Left lung (tissue), 10 donors: ENCODE data around the gene PARP11. TPM values are rescaled to one million over a fixed set of nuclear protein-coding genes. Genes with fewer than 3 reads are reported as not detected.
A peak's percentile ranks its signal among the peaks of the same experiment; 100 is the strongest.

Experiments
- ATAC-seq: fragments of 200-7000 bp; cut with Tn5 transposase; one replicate; pipeline ENCODE4 v1.9.1; 2020; ENCODE audit warnings: moderate library complexity
- DNase-seq, 4 donors: peaks; one replicate each; pipeline ENCODE4 v3.0.0-alpha.2; 2013 to 2020
- H3K27ac ChIP-seq, 2 donors: fragments of 200-600 bp; sonication (generic) in 1 of 2; one replicate each; pipeline versions ENCODE4 v1.5.0 to v1.8.0; 2020 to 2021
- H3K27me3 ChIP-seq, 2 donors: fragments of 200-600 bp; sonication (generic) in 1 of 2; one replicate each; pipeline versions ENCODE4 v1.5.0 to v1.8.0; 2020 to 2021
- H3K36me3 ChIP-seq, 2 donors: fragments of 200-600 bp; sonication (generic) in 1 of 2; one replicate each; pipeline versions ENCODE4 v1.5.0 to v1.8.0; 2020 to 2021
- H3K4me1 ChIP-seq, 2 donors: fragments of 200-600 bp; one replicate each; pipeline ENCODE4 v1.8.0; 2021
- H3K4me3 ChIP-seq, 2 donors: fragments of 200-600 bp; sonication (generic) in 1 of 2; one replicate each; pipeline versions ENCODE4 v1.5.0 to v1.8.0; 2020 to 2021; ENCODE audit warnings: mild to moderate bottlenecking in 1 of 2
- H3K9me3 ChIP-seq, 2 donors: fragments of 200-600 bp; sonication (generic) in 1 of 2; one replicate each; pipeline versions ENCODE4 v1.5.0 to v1.8.0; 2020 to 2021
- intact Hi-C, 2 donors: fragments of 100-400 bp; cut with DNase I; formaldehyde crosslinking; loops; one replicate each; pipeline versions ENCODE4 v1.11.2 to v1.14.2; 2022
- polyA plus RNA-seq, 6 donors: library from polyadenylated mRNA; unstranded; fragments of 120-200 nt; gene quantifications; one replicate each; pipeline ENCODE4 v1.2.1, GENCODE V29; 2013; ENCODE audit not compliant: insufficient read length in 6 of 6
- total RNA-seq, 2 donors: library from RNA; stranded (reverse); fragmentation: NEBNext Ultra II Directional; extraction: Animal tissue kit (Norgen Biotek cat#: 25700); gene quantifications; one replicate each; pipeline ENCODE4 v1.2.1, GENCODE V29; 2021
- TF ChIP-seq, protein P1 (sequence below), 2 donors: fragments of 200-600 bp; sonication (generic) in 1 of 2; IDR thresholded peaks; one replicate each; pipeline versions ENCODE4 v1.5.0 to v1.8.0; 2021; ENCODE audit warnings: antibody characterized with exemption in 2 of 2
- donor health status: DM: no; HTN: yes; CAD: no.
- donor health status: DM: no; HTN: no; CAD: no.

PARP11 gene
- total and polyA plus RNA-seq, 8 donors: 11.0 to 18.3 (median 15.9) TPM

DNA sequence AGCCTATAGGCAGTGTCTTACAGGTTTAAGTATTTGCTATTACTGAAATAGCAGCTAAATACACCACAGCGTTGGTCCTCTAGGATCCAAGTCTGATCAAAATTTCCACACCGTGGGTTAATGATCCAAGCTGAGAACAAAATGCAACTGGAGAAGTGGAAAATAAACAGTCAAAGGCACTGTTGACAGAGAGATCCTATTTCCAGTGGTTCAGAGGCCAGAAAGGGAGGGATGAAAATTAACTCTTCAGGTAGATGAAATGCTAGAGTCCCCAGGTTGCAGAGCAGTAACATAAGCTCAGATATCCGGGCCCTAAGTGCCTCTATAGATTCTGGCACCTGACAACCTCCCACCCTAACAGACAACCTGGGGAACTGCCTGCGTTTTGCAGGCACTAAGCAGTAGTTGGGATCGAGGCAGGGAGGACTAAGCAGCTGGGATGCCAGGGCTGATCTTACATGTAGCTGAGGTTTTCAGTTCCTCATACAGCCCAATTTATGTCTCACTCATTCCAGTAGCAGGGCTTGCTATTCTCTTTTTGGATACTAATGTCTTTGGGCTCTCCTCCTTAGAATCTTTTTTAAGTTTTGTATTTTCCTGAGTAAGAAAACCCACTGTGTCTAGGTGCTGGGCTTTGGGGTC is 77.6 kb downstream of the PARP11 start:
- DNase-seq (no peak), ATAC-seq (no peak)
- Histone ChIP-seq H3K4me1 (no peaks in the 10 kb centered on the region), H3K27ac (no peak overlapping the region), H3K36me3 (peaks cover 0 to 4% of the 10 kb centered on the region in 2 donors), H3K9me3 (no peaks in the 10 kb centered on the region), H3K4me3 (no peak overlapping the region), H3K27me3 (no peaks in the 10 kb centered on the region)
- intact Hi-C loops: no loop called here
- TF ChIP-seq, protein P1, sequence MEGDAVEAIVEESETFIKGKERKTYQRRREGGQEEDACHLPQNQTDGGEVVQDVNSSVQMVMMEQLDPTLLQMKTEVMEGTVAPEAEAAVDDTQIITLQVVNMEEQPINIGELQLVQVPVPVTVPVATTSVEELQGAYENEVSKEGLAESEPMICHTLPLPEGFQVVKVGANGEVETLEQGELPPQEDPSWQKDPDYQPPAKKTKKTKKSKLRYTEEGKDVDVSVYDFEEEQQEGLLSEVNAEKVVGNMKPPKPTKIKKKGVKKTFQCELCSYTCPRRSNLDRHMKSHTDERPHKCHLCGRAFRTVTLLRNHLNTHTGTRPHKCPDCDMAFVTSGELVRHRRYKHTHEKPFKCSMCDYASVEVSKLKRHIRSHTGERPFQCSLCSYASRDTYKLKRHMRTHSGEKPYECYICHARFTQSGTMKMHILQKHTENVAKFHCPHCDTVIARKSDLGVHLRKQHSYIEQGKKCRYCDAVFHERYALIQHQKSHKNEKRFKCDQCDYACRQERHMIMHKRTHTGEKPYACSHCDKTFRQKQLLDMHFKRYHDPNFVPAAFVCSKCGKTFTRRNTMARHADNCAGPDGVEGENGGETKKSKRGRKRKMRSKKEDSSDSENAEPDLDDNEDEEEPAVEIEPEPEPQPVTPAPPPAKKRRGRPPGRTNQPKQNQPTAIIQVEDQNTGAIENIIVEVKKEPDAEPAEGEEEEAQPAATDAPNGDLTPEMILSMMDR (IDR thresholded peaks at IDR 0.05): no peak

DNA sequence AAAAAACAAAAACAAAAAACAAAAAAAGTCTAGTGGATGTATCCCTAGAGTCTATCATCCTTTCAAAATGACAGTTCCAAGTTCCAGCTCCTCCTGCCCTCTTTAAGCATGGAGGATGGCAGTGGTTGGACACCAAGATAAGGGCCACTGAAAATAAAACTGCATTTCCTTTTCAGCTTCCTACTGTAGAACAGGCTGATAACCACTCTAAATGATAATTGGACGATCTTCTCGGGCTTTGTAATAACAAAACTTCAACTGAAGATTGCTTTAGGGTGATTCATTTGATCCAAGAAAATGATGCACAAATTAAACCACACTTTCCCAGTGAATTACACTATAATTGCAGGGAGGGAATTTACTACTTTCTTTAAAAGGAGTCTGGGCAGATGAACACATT is 78.1 kb downstream of the PARP11 start:
- Histone ChIP-seq H3K27me3 (no peaks in the 10 kb centered on the region), H3K9me3 (no peaks in the 10 kb centered on the region), H3K4me1 (no peaks in the 10 kb centered on the region), H3K36me3 (peaks cover 0 to 4% of the 10 kb centered on the region in 2 donors), H3K4me3 (no peak overlapping the region), H3K27ac (no peak overlapping the region)
- ATAC-seq (no peak), DNase-seq (no peak)
- intact Hi-C loops: no loop called here
- TF ChIP-seq, protein P1 (IDR thresholded peaks at IDR 0.05): no peak

DNA sequence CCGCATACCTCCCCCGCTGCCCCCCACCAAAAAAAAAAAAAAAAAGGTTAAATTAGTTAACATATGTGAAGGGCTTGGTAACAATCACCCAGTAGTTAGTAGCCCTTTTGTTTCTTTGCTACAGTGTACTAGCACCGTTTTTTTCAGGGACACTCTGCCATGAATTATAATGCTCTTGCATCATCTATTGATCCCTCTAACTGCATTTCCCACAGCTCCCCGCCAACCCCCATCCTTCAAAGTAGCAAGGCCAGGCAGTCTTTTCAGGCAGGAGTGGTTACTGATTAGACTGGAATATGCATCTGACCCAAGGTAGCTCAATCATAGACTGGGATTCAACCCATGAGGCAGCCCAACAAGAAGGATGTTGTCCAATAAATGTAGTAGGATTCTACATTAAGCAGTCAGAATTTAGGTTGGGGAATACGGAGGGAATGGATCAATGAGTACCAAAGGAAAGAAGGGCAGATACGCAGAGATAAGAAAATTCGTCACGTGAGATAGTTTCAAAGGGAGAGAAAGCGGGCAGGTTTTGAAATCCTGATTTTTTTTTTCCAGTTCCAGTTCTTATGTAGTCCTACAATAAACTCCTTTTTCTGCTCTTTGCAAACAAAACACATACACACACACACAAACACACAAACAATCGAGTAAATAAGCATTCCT is 80.4 kb downstream of the PARP11 start:
- TF ChIP-seq, protein P1 (IDR thresholded peaks at IDR 0.05): no peak
- no peak overlapping the region for H3K4me3 ChIP-seq
- intact Hi-C loops: no loop called here

DNA sequence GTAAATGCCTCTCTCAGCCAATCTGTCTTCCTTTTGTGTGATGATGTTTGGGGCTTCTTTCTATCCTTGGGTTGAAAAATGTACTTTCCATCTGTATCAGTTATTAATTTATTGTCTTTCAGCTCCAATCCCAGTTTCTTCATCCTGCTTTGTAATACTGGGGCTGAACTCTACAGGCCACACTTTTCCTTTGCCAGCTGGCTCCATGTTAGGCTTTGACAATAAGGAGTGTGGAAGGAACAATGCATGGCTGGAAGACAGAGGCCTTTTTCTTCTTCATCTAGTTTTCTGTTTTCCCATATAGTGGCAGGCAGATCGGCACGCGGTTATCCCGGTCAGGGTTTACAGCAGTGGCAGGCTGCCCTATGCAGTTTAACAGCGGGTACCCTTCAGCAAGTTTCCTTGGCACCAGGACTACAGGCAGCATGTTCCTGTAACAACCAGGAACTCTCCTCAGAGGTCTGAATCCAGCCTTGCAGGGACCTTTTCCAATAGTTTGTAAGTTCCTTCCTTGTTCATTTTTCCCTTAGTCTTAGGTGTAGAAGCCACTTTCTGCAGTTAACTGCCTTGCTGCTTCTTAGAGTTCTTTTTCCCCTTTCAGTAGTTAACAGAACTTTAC is 81.8 kb downstream of the PARP11 start:
- intact Hi-C loops: no loop called here
- Histone ChIP-seq H3K9me3 (peaks cover 0 to 6% of the 10 kb centered on the region in 2 donors), H3K27ac (no peak overlapping the region), H3K36me3 (no peaks in the 10 kb centered on the region), H3K4me1 (no peaks in the 10 kb centered on the region), H3K4me3 (no peak overlapping the region), H3K27me3 (no peaks in the 10 kb centered on the region)
- DNase-seq (peak in 1 of 4 donors; percentile 40), ATAC-seq (no peak)
- TF ChIP-seq, protein P1 (IDR thresholded peaks at IDR 0.05): no peak

More for the DNA sequence above, 80.4 kb downstream of the PARP11 start:
- Histone ChIP-seq H3K4me1 (no peaks in the 10 kb centered on the region), H3K27ac (no peak overlapping the region), H3K27me3 (no peaks in the 10 kb centered on the region), H3K9me3 (peaks cover 0 to 6% of the 10 kb centered on the region in 2 donors), H3K36me3 (no peaks in the 10 kb centered on the region)
- no peak for DNase-seq
- no peak for ATAC-seq

DNA sequence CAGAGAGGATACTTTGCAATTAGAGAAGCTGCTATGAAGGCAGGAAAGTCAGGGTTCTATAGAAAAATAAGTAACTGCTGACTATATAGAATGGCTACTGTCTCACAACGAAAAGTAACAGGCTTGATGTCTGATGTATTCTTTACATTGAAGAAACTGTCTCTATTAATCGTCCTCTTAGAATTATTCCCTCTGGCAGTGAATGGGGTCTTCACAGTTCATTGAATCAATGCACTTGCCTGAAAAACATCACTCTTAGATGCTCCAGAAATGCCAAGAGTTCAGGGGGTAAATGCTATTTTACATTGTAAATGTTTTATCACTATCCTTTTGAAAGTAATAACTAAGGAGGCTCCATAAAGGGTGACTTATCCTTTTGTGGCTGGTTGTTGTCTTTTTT is 82.6 kb downstream of the PARP11 start:
- Histone ChIP-seq H3K4me1 (no peaks in the 10 kb centered on the region), H3K27ac (no peak overlapping the region), H3K9me3 (peaks cover 0 to 6% of the 10 kb centered on the region in 2 donors), H3K4me3 (no peak overlapping the region), H3K36me3 (no peaks in the 10 kb centered on the region), H3K27me3 (no peaks in the 10 kb centered on the region)
- ATAC-seq (no peak), DNase-seq (no peak)
- TF ChIP-seq, protein P1 (IDR thresholded peaks at IDR 0.05): no peak
- intact Hi-C loops: no loop called here
